GM18951 (cell line): ENCODE data around the gene SLAMF1.

Experiments
- POLR2A ChIP-seq: IDR thresholded peaks from 4 replicates; pipeline ENCODE4 v1.6.1; 2011; ENCODE audit warnings: mild to moderate bottlenecking; ENCODE audit not compliant: insufficient read length, insufficient read depth; ENCODE audit errors: extremely low read depth
- in situ Hi-C: fragments of 300-500 bp; cut with MboI; formaldehyde crosslinking; loops from one replicate; pipeline ENCODE4 v1.12.0; 2022; ENCODE audit warnings: low sequenced_read_pairs, mixed read lengths, inconsistent platforms; ENCODE audit not compliant: unreplicated experiment

Gene SLAMF1

GRCh38 chr1:160622501-160623226 is 24.2 kb downstream of the SLAMF1 start:
- in situ Hi-C loops: loop anchor here (25.0 kb wide), 1 partner anchor 535 kb away; the partner anchor contains the start of genes IGSF8 and KCNJ9
- peak; percentile 12 for TF ChIP-seq POLR2A

- in situ Hi-C loops: loop anchor here (25.0 kb wide), 1 partner anchor 535 kb away; the partner anchor contains the start of genes IGSF8 and KCNJ9
- TF ChIP-seq POLR2A: peak; percentile 31
Observed at GRCh38 chr1:160621633-160622413, 25.0 kb downstream of the SLAMF1 start.

GRCh38 chr1:160620942-160621632 is 25.8 kb downstream of the SLAMF1 start:
- no peak for TF ChIP-seq POLR2A
- in situ Hi-C loops: loop anchor here (25.0 kb wide), 1 partner anchor 534 kb away; the partner anchor contains the start of genes IGSF8 and KCNJ9

- in situ Hi-C loops: loop anchor here (25.0 kb wide), 1 partner anchor 533 kb away; the partner anchor contains the start of genes IGSF8 and KCNJ9
- peak; percentile 20 for TF ChIP-seq POLR2A
Observed at GRCh38 chr1:160619742-160620277, 27.0 kb downstream of the SLAMF1 start.

GRCh38 chr1:160618763-160619274 is 28.0 kb downstream of the SLAMF1 start:
- TF ChIP-seq POLR2A: peak; percentile 36
- in situ Hi-C loops: loop anchor here (25.0 kb wide), 1 partner anchor 532 kb away; the partner anchor contains the start of genes IGSF8 and KCNJ9

DNA sequence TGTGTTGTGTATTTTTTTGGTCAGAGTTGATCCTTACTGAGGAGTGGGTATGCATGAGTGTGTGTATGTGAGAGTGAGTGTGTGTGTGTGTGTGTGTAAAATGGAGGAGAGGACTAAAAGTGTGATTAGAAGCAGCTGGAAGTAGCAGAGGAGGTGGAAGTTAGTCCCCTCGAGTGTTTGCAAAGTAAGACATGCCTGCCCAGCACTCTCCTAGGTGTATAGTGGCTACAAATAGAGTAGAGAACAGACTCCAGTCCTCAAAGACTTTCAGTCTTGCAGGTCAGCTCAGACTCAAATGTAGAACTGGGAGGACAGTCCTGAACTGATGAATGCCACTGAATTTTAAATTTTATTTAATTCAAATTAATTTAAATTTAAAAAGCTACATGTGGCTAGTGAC is 28.5 kb downstream of the SLAMF1 start:
- no peak for TF ChIP-seq POLR2A
- in situ Hi-C loops: loop anchor here (25.0 kb wide), 1 partner anchor 531 kb away; the partner anchor contains the start of genes IGSF8 and KCNJ9

DNA sequence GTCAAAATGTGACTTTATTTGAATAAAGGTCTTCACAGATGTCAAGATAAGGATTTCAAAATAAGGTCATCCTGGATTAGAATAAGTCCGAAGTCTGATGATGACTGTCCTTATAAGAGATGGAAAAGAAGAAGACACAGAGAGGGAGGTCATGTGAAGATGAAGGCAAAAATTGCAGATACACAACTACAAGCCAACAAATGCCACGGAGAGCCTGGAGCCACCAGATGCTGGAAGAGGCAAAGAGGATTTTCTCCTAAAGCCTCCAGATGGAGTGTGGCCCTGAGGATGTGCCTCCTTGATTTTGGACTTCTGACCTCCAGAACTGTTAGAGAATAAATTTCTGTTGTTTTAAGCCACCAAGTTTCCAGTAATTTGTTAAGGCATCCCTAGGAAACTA is 31.2 kb downstream of the SLAMF1 start:
- TF ChIP-seq POLR2A: no peak
- in situ Hi-C loops: loop anchor here (25.0 kb wide), 1 partner anchor 528 kb away; the partner anchor contains the start of genes IGSF8 and KCNJ9

- in situ Hi-C loops: loop anchor here (25.0 kb wide), 1 partner anchor 527 kb away; the partner anchor contains the start of genes IGSF8 and KCNJ9
- no peak for TF ChIP-seq POLR2A
Observed at GRCh38 chr1:160614410-160614809, 32.4 kb downstream of the SLAMF1 start.

GRCh38 chr1:160612613-160613218 is 34.1 kb downstream of the SLAMF1 start:
- in situ Hi-C loops: loop anchor here (25.0 kb wide), 1 partner anchor 525 kb away; the partner anchor contains the start of genes IGSF8 and KCNJ9
- TF ChIP-seq POLR2A: peak; percentile 31

GRCh38 chr1:160610569-160611242 is 36.1 kb downstream of the SLAMF1 start:
- TF ChIP-seq POLR2A: peak; percentile 28
- in situ Hi-C loops: loop anchor here (25.0 kb wide), 1 partner anchor 523 kb away; the partner anchor contains the start of genes IGSF8 and KCNJ9

DNA sequence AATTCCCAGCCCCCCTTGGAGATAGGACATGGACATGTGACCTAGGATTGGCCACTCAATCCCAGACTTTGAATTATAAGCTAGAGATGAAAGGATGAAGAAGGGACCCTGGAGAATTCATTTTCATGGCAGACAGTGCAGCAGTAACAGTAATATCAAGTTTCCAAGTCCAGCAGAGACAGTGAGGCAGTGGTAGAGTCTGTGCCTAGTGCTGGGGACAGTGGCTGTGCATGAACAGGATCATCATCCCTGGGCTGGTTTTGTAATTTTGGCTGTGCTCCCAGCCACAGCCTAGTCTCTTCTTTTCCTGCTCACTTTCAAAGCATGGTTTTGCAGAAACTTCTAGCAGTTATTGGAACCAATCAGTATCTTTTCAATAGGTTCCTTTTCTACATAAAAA is 37.9 kb downstream of the SLAMF1 start:
- TF ChIP-seq POLR2A: no peak
- in situ Hi-C loops: loop anchor here (5.0 to 25.0 kb wide), 3 partner anchors 62 to 522 kb away; partner anchors contain the start of genes IGSF8 and KCNJ9
